HT-29 (cell line): ENCODE measurements around the gene KLHL29. TPM values are rescaled to one million over a fixed set of nuclear protein-coding genes. Genes with fewer than 3 reads are reported as not detected.

ENCODE experiments used
- DNase-seq: peaks from one replicate; pipeline ENCODE4 v3.0.0-alpha.2; 2015; ENCODE audit warnings: low spot score
- total RNA-seq: library from RNA; depleted of rRNA; stranded (reverse); fragments of >200 nt; shearing (Covaris generic); gene quantifications from 2 replicates; pipeline ENCODE4 v1.2.3, GENCODE V29; 2014

KLHL29 gene
- total RNA-seq, 1 experiment from 2014 or later = 0.18 TPM

- no peak for DNase-seq
Measured at GRCh38 chr2:23654756-23655155, 269.8 kb downstream of the KLHL29 start.

- DNase-seq = no peak
Measured at GRCh38 chr2:23655934-23656596, 271.1 kb downstream of the KLHL29 start.

GRCh38 chr2:23656597-23656973 lies 271.6 kb downstream of the KLHL29 start:
- no peak for DNase-seq

GRCh38 chr2:23657371-23657770 lies 272.4 kb downstream of the KLHL29 start:
- no peak for DNase-seq

- no peak for DNase-seq
Measured at GRCh38 chr2:23657934-23658333, 273.0 kb downstream of the KLHL29 start.

GRCh38 chr2:23658466-23658942 lies 273.5 kb downstream of the KLHL29 start:
- no peak for DNase-seq

- no peak for DNase-seq
Measured at GRCh38 chr2:23659328-23659727, 274.3 kb downstream of the KLHL29 start.

GRCh38 chr2:23659773-23660172 lies 274.8 kb downstream of the KLHL29 start:
- DNase-seq = no peak

- DNase-seq = no peak
Measured at GRCh38 chr2:23660237-23660636, 275.3 kb downstream of the KLHL29 start.

- DNase-seq = no peak
Measured at GRCh38 chr2:23661276-23662050, 276.5 kb downstream of the KLHL29 start.

- DNase-seq = no peak
Measured at GRCh38 chr2:23662466-23662865, 277.5 kb downstream of the KLHL29 start.

GRCh38 chr2:23662941-23663920 lies 278.3 kb downstream of the KLHL29 start:
- DNase-seq = no peak

GRCh38 chr2:23664066-23664788 lies 279.2 kb downstream of the KLHL29 start:
- DNase-seq = no peak

- no peak for DNase-seq
Measured at GRCh38 chr2:23666241-23666979, 281.4 kb downstream of the KLHL29 start.

GRCh38 chr2:23666980-23667357 lies 282.0 kb downstream of the KLHL29 start:
- no peak for DNase-seq

GRCh38 chr2:23668756-23669304 lies 283.9 kb downstream of the KLHL29 start:
- DNase-seq = no peak

GRCh38 chr2:23669413-23670244 lies 284.6 kb downstream of the KLHL29 start:
- peak; percentile 15 for DNase-seq

- DNase-seq = no peak
Measured at GRCh38 chr2:23670245-23670592, 285.2 kb downstream of the KLHL29 start.

- DNase-seq = no peak
Measured at GRCh38 chr2:23673082-23673481, 288.1 kb downstream of the KLHL29 start.
